AG09319 (cell line): Measurements from ENCODE around the gene SCAPER.

Experiments used
- DNase-seq: peaks from one replicate; pipeline ENCODE4 v3.0.0-alpha.2; 2010; ENCODE audit warnings: low read depth; ENCODE audit errors: extremely low read depth
- CTCF ChIP-seq: IDR thresholded peaks from 2 replicates; pipeline ENCODE4 v1.5.1; 2011; ENCODE audit warnings: low read depth, mild to moderate bottlenecking, inconsistent platforms, low read length, moderate library complexity

SCAPER gene

DNA sequence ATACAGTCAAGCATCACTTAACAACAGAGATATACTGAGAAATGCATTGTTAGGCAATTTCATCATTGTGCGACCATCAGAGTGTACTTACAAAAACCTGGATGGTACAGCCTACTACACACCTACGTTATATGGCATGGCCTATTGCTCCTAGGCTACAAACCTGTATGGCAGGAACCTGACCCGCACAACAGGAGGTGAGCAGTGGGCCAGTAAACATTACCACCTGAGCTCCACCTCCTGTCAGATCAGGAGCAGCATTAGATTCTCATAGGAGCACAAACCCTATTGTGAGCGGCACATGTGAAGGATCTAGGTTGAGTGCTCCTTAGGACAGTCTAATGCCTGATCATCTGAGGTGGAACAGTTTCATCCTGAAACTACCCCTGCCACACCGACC, 89.7 kb downstream of the SCAPER start:
- TF ChIP-seq CTCF = no peak
- DNase-seq = no peak

- no peak for TF ChIP-seq CTCF
- no peak for DNase-seq
Measured at GRCh38 chr15:76812381-76812780, 92.8 kb downstream of the SCAPER start.

GRCh38 chr15:76809412-76810103, 95.6 kb downstream of the SCAPER start:
- no peak for DNase-seq
- no peak for TF ChIP-seq CTCF

GRCh38 chr15:76803049-76803571, 102.0 kb downstream of the SCAPER start:
- no peak for TF ChIP-seq CTCF
- DNase-seq = no peak

GRCh38 chr15:76802411-76802810, 102.7 kb downstream of the SCAPER start:
- no peak for DNase-seq
- TF ChIP-seq CTCF = no peak

- no peak for TF ChIP-seq CTCF
- no peak for DNase-seq
Measured at GRCh38 chr15:76799760-76800159, 105.4 kb downstream of the SCAPER start.

- TF ChIP-seq CTCF = no peak
- DNase-seq = no peak
Measured at GRCh38 chr15:76795217-76795616, 109.9 kb downstream of the SCAPER start.
